Measurements from ENCODE around the gene GORAB.

The GORAB gene

GRCh38 chr1:170531758-170532657 is at the start of gene GORAB:
Gene GORAB (plus strand): TSS chr1:170532166. CDS start chr1:170532224, 58 bp downstream.
- DNase-seq, result peak; percentile 76

GRCh38 chr1:170483051-170483450 is 48.9 kb upstream of the GORAB start:
- DNase-seq, result no peak

GRCh38 chr1:170487503-170487902 is 44.5 kb upstream of the GORAB start:
- DNase-seq, result no peak

DNA sequence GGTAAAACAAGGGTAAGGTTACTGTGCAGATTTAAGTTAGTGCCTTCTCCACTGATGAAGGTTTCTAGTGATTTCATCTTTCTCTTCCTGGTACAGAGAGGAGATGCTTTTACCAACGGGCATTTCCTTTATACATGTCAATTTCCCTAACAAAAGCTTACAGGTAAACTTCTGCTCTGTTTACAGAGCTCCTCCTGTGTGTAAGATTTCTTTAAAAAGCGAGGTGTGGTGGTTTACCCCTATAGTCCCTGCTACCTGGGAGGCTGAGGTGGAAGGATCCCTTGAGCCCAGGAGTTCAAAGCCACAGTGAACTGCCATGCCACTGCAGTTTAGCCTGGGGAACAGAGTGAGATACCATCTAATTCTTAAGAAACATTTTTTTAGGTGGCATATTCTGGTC is 40.7 kb upstream of the GORAB start:
- no peak for DNase-seq

DNA sequence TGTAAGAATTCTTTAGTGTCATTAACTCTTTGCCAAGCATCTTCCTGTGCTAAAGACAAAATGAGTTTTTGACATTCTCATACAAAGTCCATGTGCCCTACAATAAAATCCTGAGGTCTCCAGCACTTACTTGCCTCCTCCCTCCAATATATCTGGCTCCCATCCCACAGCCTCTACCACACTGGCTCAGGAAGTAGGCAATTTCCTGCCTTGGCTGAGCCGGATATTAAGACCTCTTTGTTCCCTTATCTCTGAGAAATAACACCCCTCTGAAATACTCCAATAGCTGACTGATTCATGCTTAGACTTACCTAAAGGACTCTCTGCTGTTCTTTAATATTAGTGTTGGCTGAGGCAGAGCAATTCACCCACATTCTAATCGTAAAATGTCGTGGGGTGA is 37.6 kb upstream of the GORAB start:
- no peak for DNase-seq

GRCh38 chr1:170495006-170495405 is 37.0 kb upstream of the GORAB start:
- DNase-seq, result no peak

DNA sequence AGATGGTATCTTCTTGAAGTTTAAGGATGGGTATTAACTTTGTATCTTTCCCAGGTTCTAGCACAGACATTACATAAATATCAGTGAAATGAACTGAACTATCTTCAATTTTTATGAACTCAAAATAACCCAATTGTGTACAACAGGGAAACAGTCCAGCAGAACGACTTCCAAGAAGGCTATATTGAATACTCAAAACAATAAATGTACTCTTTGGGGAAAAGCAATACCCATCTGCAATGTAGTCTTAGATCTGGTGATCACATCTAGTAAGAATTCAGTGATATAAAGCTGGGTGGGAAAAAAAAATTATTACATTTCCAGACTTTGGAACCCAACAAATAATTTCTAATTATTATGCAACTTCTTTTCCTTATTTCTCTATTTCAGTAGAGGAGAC is 33.1 kb upstream of the GORAB start:
- no peak for DNase-seq

DNA sequence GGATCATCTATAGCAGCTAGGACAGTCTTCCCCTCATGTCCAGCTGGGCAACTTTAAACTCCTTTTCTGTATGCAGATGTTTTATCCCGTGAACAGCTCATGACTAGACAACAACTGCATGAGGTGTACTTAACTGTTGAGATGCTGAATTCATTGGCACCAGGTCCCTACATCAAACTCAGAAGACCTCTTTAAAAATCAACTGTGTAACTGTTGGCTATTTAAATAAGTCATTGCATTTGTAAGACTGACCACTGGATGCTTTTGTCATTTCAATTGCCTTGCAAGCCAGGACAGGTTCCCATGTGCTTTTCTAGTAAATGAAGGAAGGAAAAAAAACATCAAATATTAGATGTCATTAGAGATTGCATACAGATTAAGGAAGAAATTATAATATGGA is 28.3 kb upstream of the GORAB start:
- DNase-seq, result no peak

DNA sequence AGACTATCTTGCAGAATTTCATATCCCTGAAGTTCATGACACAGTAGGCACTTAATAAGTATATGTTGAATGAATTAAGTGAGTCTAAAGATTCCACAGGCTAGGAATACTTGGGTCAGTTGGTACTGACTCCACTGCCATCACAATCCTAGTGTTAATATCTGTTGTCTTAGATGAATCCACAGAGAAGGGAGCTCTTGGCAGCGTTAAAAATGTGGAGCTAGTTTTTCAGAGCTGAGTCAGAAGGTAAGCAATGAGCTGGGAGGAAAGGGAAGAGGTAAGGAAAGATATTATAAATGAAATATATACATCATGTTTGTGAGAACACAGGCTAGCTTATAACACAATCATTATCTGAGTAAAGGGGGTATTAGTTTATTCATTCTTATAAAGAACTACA is 21.8 kb upstream of the GORAB start:
- DNase-seq, result no peak

GRCh38 chr1:170511038-170511437 is 20.9 kb upstream of the GORAB start:
- DNase-seq, result no peak

DNA sequence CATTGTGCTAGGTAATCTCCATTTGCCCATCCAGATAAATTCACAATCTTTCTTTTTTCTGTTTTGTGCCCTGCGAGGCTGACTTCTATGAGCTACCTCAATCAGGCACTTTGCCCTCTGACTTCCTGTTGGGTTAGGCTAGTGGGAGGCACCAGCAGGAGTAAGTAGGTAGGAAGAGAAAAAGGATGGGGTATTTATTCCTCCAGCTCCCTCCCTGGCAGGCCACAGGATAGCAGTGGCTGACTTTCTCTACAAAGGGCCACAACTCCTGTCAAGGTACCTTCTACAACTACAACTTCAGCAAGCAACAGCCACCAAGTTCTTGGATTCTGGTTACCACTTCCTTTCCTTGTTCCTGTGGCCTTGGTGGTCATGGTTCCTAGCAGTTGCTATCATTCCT is 18.8 kb upstream of the GORAB start:
- DNase-seq, result no peak

DNA sequence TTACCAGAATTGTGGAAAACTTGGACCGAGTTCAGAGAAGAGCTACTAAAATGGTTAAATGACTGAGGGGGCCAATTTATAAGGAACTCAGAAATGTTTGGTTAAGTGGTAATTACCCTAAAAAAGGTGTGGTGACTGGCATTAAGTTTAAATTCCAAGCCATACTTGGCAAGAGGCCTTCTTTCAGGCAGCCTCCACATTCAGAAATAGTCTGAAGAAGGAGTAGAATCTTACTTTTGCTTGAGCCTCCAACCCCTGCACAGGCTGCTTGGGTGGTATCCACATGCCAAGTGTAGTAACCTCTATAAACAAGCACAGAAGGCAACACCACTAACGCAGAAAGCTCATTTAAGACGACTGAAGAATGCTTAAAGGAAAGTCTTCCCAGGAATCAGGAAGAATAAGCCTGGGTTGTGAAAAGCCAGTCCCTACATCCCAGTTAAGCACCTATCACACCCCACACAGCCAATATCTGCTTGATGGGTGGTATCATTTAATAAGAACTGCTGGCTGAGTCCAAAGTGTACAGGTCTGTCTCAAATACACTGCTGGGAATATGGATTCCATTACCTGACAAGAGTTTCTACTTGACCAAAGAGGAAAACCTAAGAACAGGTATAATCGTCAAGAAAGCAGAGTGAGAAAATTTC is 13.7 kb upstream of the GORAB start:
- no peak for DNase-seq

DNA sequence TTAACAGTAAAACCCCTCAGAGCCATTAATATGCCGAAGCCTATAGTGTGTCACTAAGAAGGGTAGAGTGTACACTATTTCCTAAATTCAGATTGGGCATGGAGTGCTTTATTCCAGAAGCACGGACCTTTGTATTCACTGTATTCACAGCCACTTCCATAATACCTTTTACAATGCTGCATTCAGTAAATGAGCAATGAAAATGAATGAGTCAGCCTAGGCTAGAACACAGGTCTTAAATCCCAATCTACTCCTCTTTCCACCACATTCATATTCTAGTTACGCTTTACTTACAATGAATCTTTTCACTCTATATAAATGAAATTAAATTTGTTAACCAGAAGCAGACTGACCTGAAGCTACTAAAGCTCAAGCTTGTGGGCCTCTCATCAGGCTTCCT is 13.0 kb upstream of the GORAB start:
- DNase-seq, result no peak

DNA sequence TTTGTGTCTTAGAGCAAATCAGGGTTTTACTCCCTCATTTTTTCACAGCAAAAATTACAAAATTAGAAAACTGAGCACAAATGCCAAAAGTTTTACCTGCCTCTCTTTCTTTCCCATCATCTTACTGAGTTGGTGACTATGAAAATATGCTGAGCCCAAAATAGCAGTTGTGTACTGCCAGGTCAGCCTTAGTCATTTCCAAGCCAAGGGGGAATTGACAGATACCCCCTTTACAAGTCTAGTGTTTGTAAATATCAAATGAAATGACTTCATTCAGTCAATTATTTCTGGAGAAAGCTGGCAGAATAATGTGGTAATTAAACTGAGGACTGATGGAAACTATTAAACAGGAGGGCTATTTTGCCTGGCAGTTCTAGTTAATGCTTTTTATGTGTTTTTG is 11.4 kb upstream of the GORAB start:
- no peak for DNase-seq

DNA sequence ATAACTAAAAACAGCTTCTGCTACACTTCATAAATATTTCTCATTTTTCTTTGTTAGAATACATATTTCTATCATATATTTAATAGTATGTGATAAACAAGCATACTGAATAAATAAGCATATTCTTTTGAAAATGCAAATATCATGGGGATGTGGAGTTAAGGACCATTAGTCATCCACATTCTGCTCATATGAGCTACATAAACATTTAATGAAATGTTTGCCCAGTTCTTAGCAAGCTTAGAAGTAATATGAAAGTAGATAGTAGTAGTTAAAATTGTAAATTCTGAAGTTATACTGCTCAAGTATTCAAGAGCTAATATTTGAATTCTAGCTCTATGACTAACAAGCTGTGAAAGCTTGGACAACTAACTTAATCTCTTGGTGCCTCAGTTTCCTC is 10.1 kb upstream of the GORAB start:
- no peak for DNase-seq

GRCh38 chr1:170530972-170531757 is 801 bp upstream of the GORAB start:
- DNase-seq, result no peak

DNA sequence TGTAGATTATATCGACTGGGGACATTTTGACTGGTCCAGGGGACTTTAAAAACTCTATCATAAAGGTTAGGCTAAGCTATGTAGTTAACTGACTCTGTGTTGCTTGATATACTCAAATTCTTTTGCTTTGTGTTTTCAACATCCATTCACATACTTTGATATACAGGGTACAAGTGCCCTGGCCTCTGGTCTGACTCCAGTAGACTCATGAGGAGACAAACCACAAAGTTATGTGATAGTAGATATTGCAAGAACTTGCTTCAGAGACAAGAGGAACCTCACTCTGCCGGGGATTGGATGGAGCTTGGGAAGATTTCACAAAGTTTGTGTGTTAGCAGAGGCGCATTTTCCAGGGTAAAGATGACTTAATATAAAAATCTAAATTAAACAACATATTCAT is 1.3 kb downstream of the GORAB start:
- DNase-seq, result no peak

- no peak for DNase-seq
Observed at GRCh38 chr1:170534626-170535147, 2.7 kb downstream of the GORAB start.

GRCh38 chr1:170535418-170535817 is 3.5 kb downstream of the GORAB start:
- DNase-seq, result no peak

DNA sequence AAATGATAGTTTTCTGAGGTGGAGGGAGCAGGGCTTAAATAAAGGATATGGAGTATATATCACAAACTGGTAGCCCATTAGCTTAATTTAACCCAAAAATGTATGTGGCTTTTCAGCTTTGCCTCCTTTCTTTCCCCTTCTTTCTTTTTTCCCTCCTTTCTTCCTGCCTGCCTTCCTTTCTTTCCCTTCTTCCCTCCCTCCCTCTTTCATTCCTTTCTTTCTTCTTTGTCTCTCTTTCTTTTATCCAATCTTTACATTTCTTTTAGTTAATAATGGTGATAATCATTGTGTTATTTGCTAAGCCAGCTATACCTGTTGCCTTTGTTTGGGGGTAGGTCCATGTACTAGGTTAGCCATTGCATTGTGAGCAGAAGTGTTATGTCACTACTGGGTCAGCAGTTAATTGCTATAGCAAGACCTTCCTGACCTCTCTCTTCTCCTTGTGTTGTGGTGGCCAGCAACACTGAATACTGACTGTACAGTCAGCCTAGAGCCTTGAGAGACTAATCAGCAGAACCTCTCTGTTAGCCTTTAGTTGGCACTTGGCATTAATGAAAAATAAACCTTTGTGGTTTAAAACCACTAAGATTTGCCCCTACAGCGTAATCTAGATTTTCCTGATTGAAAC is 5.1 kb downstream of the GORAB start:
- DNase-seq, result no peak

- no peak for DNase-seq
Observed at GRCh38 chr1:170537798-170538503, 6.0 kb downstream of the GORAB start.

- DNase-seq, result no peak
Observed at GRCh38 chr1:170538687-170539086, 6.7 kb downstream of the GORAB start.
